GM20000 (cell line): ENCODE results near the gene ZNF624.
"Not testable (repeated sequence)": the region's sequence is repeated elsewhere in the genome, so short reads cannot be mapped to it uniquely, and the experiment has no call there.

ENCODE experiments used
- DNase-seq: peaks from one replicate; pipeline ENCODE4 v3.0.0; 2012; ENCODE audit warnings: low spot score
- CTCF ChIP-seq: IDR thresholded peaks from 2 replicates; pipeline ENCODE4 v1.5.1; 2012; ENCODE audit warnings: mild to moderate bottlenecking, control low read depth; ENCODE audit errors: extremely low read depth, missing control alignments

The ZNF624 gene

GRCh38 chr17:16653367-16654041, at the start of gene ZNF624:
Gene ZNF624, minus strand, starts transcription at chr17:16653850.
- TF ChIP-seq CTCF: no peak
- peak; percentile 94 for DNase-seq

- DNase-seq: not testable (repeated sequence)
Observed at GRCh38 chr17:16697603-16698002, 44.0 kb upstream of the ZNF624 start.

- not testable (repeated sequence) for DNase-seq
Observed at GRCh38 chr17:16690447-16690846, 36.8 kb upstream of the ZNF624 start.

- peak; percentile 46 for TF ChIP-seq CTCF
- peak; percentile 43 for DNase-seq
Observed at GRCh38 chr17:16689731-16690281, 36.2 kb upstream of the ZNF624 start, which contains the start of gene CCDC144A. Gene CCDC144A, plus strand, starts transcription at chr17:16690241. Its CDS starts 160 bp downstream, at chr17:16690401.

GRCh38 chr17:16687151-16687550, 33.5 kb upstream of the ZNF624 start:
- DNase-seq: not testable (repeated sequence)

GRCh38 chr17:16686019-16686418, 32.4 kb upstream of the ZNF624 start:
- not testable (repeated sequence) for DNase-seq

GRCh38 chr17:16683290-16684138, 29.9 kb upstream of the ZNF624 start:
- not testable (repeated sequence) for DNase-seq

- no peak for DNase-seq
- no peak for TF ChIP-seq CTCF
Observed at GRCh38 chr17:16676676-16677268, 23.1 kb upstream of the ZNF624 start.

GRCh38 chr17:16666907-16667636, 13.4 kb upstream of the ZNF624 start:
- DNase-seq: not testable (repeated sequence)

GRCh38 chr17:16666553-16666906, 12.9 kb upstream of the ZNF624 start:
- DNase-seq: not testable (repeated sequence)

GRCh38 chr17:16662936-16663335, 9.3 kb upstream of the ZNF624 start:
- TF ChIP-seq CTCF: no peak
- no peak for DNase-seq
